HG02885 (cell line): ENCODE results near the gene EPHA2.
"Not testable (repeated sequence)": the region's sequence is repeated elsewhere in the genome, so short reads cannot be mapped to it uniquely, and the experiment has no call there.

Experiments used
- ATAC-seq: cut with Tn5 transposase; IDR thresholded peaks from one replicate; pipeline ENCODE4 v1.9.1; 2021; ENCODE audit warnings: mild to moderate bottlenecking; ENCODE audit not compliant: unreplicated experiment, poor library complexity

The EPHA2 gene

DNA sequence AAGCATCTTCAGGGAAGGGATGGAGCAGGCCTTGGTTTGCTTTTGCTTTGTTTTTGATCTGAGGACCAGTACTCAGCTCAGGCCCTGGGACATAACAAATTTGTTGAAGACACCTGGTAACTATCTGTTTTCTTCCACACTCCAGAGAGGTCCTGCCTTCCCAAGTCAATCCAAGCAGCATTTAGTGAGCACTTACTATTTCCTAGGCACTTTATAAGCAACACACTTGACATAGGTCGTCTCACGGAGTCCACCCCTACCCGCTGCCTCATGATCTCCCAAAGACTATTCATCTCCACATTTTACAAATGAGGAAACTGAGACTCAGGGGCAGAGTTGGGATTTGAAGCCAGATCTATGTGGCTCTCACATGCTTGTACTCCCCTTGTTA, 14.4 kb upstream of the EPHA2 start:
- no peak for ATAC-seq

DNA sequence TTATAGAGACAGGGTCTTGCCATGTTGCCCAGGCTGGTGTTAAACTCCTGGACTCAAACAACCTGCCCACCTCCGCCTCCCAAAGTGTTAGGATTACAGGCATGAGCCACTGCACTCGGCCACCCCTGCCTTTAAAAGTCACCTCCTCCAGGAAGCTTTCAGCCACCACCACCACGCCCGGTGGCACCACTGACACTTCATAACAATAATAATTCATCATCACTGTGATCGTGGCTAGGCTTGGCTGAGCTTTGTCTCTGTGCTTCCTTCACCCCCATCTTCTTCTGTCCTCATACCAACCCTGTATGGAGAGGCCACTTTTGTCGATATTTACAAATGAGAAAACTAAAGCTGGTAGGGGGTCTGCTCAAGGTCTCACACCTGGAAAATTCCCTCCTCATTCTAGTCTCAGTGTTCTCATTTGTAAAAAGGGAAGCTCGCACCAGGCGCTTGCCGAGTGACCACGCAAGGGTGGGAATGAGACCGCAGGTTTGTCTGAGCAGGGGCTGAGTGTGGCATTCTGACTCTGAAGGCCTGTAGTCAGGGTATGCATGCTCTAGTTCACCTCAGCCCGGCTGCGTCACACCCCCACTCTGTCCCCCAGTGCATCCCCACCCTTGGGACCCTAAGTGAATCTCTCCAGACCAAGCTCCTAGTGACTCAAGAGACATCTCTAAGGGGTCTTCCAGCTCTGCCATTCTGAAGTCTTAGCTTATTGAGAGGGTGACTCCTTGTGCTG, 12.9 kb upstream of the EPHA2 start:
- ATAC-seq, result no peak

DNA sequence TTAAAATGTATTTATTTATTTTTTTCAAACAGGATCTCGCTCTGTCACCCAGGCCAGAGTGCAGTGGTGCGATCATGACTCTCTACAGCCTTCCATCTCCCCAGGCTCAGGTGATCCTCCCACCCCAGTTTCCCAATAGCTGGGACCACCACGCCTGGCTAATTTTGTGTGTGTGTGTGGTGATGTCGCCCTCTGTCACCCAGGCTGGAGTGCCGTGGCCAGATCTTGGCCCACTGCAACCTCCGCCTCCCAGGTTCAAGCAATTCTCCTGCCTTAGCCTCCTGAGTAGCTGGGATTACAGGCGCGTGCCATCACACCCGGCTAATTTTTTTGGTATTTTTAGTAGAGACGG, 12.3 kb upstream of the EPHA2 start:
- not testable (repeated sequence) for ATAC-seq

DNA sequence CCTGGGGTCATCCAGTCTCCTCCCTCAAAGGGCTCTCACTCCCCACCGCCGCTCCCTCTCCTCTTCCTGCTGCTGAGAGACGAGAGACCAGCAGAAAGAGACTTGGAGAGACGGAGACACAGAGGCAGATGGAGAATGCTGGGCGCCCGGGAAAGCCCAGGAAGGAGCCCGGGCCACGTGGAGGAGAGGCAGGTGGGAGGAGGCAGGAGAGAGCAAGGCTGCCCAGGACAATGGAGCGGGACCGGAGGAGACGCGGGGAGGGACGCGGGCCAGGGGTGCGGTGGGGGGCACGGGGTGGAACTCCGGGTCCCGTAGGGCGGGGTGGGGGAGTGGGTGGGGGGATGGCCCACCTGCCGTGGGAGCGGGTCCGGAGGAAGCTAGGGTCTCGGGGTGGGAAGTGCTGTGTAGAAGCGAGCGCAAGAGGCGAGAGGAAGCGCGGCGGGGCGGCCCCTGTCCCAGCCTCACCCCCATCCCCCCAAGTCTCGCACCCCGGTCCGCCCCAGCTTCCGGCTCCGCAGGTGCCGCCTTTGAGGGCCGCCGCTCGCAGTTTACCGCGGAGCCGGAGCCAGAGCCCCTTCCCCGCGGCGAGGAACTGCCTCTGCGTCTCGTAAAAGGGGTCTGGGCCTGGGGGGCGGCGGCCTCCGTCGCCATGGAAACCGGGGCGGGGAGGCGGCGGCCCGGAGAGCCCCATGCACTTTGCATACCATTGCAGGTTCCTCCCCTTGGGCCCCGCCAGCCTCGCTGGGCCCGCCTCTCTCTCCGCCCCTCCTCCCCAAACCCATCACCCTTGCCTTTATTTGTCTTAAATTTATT, 11.7 kb upstream of the EPHA2 start:
- no peak for ATAC-seq

DNA sequence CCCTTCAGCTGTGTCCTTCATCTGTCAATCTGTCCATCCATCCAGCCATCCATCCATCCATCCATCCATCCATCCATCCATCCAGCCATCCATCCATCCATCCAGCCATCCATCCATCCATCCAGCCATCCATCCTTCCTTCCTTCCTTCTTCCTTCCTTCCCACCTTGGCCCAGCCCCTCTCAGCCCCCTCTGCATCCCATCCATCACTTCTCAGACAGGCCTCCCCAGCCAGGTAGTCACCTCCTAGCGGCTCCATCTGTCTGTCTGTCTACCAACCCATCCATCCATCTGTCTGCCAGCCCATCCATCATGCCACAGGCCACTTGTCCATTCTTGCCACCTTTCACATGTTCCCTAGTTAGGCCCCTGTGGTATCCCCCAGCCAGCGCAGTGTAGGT, 10.2 kb upstream of the EPHA2 start:
- ATAC-seq, result no peak

DNA sequence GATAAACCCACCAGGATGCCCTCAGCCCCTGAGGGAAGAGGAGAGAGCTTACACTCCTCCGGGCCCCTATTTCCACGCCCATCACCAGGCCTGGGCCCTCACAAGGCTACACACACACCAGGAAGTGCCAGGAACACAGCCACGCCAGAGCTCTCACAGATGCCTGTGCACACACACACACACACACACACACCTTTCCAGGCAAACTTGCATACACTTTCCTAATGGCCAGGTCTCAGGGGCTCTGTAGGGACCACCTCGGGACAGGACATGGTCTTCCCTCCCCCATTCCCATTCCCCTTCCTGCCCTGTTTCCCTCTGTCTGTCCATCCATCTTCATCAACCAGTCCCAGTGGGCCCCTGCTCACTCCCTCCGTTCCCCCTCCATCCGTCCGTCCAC, 9.7 kb upstream of the EPHA2 start:
- ATAC-seq, result no peak

DNA sequence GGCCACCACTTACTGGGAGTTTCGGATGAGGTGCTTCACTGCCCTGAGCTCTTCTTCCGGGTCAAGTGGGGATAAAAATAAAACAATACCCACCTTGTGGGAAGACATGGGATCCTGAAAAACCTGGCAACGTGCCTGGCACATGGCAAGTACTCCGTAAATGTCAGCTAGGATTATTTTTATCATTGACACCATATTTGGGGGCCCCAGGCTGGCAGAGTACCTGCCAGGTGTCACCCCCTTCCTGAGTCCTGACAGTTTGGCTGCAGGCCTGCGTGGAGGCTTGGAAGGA, 9.2 kb upstream of the EPHA2 start:
- no peak for ATAC-seq

DNA sequence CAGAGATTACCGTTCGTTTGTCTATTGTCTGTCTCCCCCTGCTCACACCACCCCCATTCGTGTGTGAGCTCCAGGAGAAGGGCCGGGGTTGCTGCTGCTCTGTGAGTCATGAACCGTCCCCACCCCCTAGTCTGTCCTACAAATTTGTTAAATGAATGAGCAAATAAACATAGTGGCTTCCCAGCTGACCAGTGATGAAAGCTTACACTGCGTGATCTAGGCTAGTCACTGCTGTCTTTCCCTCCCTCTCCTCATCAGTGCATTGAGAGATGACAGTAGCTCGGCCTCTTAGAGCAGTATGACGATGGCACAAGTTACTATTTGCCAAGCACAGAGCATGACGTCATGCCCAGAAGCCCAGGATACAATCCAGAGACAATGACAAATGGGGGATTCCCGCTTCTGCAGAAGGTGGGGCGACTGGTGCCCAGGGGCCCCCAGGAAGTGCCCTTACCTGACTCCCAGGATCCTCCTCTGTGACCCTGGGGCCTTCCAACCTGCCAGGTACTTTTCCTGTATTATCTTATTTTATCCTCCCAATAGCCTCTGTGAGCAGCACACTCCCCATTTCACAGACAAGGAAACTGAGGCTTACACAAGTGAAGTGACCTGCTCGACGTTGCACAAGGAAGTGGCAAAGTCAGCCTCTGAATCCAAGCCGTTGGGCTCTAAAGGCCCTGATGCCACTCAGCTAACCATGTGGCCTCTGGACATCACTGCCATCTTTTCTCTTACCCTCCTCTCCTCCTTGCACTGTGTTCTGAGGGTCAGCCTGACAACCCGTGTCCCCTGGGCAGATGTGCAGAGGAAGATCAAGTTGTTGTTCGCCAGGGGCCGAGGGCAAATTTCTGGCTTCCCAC, 8.6 kb upstream of the EPHA2 start:
- no peak for ATAC-seq

DNA sequence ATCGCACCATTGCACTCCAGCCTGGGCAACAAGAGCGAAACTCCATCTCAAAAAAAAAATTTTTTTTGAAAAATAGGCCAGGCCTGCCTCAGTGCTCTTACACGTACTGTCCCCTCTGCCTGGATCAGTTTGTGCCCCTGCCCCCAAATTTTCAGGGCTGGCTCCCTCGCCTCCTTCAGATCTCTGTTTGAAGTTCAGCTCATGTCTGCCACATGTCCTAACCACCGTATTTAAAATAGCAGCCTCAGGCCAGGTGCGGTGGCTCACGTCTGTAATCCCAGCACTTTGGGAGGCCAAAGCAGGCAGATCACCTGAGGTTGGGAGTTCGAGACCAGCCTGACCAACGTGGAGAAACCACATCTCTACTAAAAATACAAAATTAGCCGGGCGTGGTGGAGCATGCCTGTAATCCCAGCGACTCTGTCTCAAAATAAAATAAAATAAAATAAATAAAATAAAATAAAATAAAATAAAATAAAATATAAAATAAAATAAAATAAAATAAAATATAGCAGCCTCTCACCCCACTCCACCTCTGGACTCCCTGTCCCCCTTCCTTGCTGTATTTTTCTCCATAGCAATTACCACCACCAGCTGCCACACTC, 7.8 kb upstream of the EPHA2 start:
- not testable (repeated sequence) for ATAC-seq

DNA sequence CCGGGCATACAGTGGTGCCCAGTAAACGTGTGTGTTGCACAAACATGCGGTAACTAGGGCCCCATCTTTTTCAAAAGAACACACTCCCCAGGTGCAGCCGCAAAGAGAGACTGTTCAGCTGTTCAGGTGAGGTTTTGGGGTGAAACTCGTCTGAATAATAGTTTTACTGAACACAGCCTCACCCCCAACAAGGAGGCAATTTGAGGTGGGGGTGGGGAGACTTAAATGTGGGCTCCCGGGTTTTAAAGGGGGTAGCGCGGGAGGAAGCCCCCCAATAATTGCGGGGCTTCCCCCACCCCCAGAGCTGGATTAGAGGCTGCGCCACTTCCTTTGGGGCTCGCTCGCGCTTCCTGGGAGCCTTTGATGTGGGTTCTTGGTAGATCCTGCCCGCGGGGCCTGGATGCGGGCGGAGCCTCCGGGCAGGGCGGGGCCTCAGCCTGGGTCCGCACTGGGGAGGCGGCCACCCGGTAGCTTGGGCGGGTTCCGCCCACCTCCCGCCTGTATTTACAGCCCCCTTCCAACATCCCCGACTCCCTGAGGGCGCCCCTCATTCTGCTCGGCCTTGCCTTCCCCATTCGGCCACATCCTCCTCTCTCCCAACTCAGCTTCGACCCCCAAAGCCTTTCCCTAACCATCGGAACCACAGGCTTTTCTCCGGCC, 6.4 kb upstream of the EPHA2 start:
- no peak for ATAC-seq

DNA sequence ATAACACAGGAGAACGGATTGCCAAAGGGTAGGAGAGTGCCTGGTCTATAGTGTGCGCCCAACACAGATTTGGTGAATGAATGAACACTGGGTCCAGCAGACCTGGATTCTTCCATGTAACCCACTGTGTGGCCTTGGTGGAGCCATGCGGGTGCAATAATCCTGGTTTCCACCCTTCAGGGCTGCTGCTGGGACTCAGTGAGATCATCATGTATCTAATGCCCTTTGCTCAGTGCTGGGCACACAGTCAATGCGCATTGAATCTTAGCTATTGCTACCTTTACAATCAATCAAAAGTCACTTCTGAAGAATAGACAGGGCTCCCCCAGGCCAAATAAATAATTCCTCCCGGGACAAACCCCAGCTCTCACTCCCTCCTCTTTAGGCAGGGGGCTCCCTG, 5.8 kb upstream of the EPHA2 start:
- no peak for ATAC-seq

DNA sequence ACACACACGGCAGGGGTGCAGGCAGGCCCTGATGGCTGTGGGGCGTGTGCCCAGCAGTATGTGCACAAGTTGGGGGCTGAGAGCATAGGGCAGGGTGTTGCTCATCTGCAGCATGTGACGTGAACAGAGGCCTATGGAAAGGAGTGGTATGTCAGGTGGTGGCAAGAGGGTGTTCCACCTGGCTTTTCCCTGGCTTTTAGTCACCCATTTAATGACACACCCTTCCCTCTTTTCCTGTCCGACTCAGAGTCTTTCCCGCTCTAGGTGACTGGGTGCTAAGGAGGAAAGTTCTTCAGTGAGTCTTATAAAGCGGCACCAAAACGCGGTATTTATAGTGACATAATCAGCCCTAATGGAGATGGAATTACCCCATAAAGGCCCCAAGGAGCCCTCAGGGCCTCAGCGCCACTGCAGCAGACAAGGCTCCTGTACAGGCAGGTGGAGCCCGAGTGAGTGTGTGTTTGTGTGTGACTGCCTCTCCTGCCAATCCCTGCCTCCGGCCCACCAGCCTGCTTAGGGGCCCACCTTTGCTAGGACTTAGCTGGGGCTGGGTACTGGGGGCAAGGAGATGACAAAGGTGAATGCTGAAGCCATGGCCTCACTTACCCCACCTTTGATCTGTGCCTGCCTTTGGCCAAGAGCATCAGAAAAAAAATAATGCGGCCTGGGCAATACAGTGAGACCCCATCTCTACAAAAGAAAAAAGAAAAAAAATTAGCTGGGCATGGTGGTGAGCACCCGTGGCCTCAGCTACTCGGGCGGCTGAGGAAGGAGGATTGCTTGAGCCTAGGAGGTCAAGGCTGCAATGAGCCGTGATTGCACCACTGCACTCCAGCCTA, 3.3 kb upstream of the EPHA2 start:
- no peak for ATAC-seq

DNA sequence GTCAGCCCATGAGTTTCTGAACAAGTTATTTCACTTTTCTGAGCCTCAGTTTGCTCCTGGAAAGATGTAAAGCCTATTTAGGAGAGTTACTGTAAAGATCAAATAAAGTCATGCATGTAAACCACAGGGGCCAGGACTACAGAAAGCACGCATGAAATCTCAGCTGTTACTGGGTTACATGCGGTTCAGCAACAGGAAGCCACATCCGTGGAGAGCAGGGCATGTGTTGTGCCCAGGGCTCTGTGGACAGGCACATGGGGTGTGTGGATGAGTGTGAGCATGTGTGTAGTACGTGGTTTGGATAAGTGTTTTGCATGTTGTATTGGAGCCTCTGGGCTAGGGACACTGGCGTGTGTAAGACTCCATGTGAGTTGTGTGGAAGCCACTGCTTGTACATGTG, 2.2 kb upstream of the EPHA2 start:
- no peak for ATAC-seq

DNA sequence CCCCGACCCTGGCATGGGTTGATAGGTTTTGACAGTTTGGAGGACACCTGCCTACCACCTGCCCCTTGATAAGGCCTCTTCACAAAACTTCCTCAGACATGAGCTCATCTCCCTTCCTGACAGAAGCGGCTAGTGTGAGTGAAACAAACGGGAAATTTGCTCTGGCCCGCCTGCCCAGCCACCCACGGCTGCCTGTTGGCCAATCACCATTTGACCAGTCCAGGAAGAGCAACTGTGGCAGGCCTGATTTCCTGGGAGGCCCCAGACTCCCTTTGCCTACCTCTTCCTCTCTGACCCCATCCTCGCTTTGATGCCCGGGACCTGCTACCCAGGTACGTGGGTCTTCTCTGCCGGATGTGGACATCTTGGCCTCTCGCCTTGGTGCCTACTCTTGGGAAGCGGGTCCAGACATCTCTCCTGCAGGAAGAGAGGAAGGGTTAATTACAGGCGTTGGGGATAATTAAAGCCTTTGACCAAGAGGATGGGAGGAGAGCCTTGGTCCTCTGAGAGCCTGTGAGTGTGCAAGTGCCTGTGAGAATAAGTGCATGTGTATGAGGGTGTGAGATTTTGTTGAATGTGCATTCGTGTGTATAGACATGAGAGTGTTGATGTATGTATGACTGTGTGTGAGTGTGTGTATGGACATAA, 1.1 kb upstream of the EPHA2 start:
- no peak for ATAC-seq

DNA sequence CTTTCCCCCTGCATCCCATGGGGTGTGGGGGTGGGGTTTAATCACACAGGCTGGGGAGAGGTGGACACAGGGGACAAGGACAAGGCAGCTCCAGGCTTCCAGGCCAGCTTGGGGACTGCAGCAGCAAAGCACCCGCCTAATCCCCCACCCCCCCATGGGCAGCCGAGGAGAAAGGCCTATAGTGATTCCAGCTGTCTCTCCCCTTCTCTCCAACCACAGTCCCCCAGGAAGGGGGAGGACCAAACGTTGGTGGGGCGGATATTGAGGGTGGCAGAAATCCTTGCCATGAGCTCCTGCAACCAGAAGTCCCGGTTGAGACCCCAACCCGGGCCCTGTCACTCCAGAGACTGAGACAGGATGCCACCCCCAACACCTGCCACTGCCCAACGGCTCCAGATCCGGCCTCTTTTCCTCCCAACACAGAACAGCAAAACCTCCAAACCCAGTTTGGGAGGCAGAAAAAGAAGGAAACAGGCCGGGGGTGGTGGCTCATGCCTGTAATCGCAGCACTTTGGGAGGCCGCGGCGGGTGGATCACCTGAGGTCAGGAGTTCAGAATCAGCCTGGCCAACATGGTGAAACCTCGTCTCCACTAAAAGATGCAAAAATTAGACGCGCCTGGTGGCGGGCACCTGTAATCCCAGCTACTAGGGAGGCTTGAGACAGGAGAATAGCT, 1.7 kb downstream of the EPHA2 start:
- ATAC-seq, result no peak

DNA sequence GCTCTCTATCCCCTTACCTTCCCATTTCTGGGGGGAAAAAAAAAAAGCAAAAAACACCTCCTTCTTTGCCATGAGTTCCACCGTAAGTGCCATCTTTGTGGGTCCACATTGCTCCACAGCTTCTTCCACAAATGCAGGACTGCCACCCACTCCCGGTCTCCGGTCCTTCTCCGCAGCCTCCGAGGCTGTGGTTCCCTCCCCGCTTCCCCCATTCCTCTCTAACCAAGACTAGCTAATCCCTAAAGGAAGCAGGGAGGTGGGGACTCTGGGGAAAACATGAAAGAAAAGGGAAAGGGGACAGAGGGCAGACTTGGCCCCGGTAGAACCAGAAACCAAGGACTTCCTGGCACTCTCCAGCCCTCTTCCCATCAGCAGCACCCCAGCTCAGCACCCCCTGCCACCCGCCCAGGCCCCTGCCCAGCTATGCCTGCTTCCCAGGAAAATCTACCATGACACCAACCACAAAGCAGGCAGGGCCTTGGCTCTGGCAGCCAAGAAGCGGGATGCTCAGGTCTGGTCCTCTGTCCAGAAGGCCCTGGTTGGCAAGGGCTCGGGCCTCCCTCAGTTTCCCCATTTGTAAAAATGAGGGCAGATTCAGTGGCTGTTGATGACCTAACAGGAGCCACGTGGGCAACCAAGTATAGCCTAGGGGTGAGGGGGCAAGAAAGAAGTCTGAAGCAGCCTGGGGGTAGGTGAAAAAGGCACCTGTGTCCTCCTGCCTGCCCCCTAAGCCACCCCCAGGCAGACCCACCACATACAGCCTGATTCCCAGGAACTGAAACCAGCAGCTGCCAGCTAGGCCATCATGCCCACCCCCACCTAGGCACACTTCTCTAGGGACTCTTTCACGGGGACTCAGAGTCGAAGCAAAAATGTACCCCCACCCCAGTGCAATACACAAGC, 2.5 kb downstream of the EPHA2 start:
- ATAC-seq, result no peak

DNA sequence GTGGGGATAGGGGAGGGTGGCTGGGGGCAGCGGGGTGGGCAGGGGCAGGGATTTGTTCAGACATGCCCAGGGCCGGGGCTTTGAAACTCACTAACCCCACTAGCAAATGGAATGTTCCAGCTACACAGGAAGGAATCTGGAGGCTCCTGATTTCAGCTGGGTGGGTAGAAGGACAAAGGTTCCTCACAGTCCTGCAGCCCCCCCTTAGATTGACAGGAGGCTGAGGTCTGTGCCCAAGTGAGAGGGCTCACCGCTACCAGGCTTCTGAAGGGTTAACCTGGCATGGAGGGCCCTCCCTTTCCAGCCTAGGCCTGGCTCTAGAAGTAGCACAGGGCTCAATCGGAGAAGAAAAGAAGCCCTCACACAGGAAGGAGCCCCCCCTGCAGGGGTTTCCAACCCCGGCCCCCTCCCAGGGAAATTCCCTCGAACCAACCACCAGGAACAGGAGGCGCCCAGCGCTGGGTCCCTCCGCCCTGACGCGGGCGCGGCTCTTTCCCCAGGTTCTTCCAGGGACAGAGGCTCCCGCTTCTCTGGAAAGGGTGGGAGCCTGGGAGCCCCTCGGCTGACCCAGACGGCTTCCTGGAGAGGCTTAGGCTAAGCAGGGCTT, 3.3 kb downstream of the EPHA2 start:
- ATAC-seq, result no peak
